Skeletal muscle satellite cell (primary cell): ENCODE results near the gene SCARB1.
A peak's percentile ranks its signal among the peaks of the same experiment; 100 is the strongest.

ENCODE experiments used
- H3K27me3 ChIP-seq: 2 replicates; pipeline ENCODE4 v1.7.0; 2013; ENCODE audit warnings: low read length; ENCODE audit not compliant: control insufficient read depth, insufficient read depth
- H3K36me3 ChIP-seq: 2 replicates; pipeline ENCODE4 v1.7.0; 2013; ENCODE audit warnings: mild to moderate bottlenecking, control low read depth, low read length; ENCODE audit not compliant: insufficient read depth
- H3K4me1 ChIP-seq: 2 replicates; pipeline ENCODE4 v1.7.0; 2013; ENCODE audit warnings: low read length; ENCODE audit not compliant: control insufficient read depth, insufficient read depth
- H3K4me2 ChIP-seq: 2 replicates; pipeline ENCODE4 v1.7.0; 2013; ENCODE audit warnings: mild to moderate bottlenecking, low read length
- H3K4me3 ChIP-seq: 2 replicates; pipeline ENCODE4 v1.7.0; 2013; ENCODE audit warnings: low read length
- H3K9ac ChIP-seq: 2 replicates; pipeline ENCODE4 v1.7.0; 2013; ENCODE audit warnings: mild to moderate bottlenecking, low read depth, low read length, moderate library complexity
- H3K9me3 ChIP-seq: replicated peaks from 2 replicates; pipeline ENCODE4 v1.7.0; 2013; ENCODE audit warnings: mild to moderate bottlenecking, control low read depth, low read length

The SCARB1 gene

GRCh38 chr12:124844411-124845397 lies 19.0 kb downstream of the SCARB1 start:
- Histone ChIP-seq H3K9me3 (no peaks in the 10 kb centered on the region), H3K4me3 (no peak overlapping the region), H3K27me3 (peaks cover 13% of the 10 kb centered on the region), H3K36me3 (no peaks in the 10 kb centered on the region), H3K9ac (no peak overlapping the region), H3K4me1 (peaks cover 7% of the 10 kb centered on the region), H3K4me2 (no peak overlapping the region)

DNA sequence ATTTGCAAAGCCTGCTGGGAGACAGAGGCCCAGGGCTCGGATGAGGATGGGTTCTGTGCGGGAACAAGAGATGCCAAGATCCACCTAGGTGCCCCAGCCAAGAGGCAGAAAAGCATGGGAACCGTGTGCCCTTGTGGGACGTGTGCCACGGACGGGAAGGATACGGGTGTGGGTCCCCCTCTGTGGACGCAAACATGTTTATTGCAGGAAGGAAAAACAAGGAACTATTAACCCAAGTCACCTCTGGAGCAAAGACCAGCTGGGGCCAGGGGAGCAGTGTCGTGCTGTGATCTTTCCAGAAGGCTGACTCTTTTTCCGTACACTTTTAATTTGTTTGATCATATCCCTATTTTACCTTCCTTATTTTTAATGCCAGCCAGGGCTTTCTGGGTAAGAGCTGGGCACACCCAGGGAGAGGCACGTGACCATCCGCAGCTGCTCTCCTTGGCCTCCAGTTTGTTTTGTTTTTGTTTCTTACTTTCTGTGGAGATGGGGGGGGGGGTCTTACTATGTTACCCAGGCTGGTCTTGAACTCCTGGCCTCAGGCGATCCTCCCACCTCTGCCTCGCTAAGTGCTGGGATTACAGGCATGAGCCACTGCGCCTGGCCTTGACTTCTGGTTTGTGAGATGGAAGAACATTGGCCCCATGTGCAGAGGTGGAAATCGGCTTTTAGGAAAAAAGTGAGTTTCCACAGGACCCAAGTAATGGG lies 20.7 kb downstream of the SCARB1 start:
- no peaks in the 10 kb centered on the region for H3K36me3 ChIP-seq
- H3K4me1 ChIP-seq, result peaks cover 15% of the 10 kb centered on the region
- peaks cover 9% of the 10 kb centered on the region for H3K27me3 ChIP-seq
- no peak overlapping the region for H3K9ac ChIP-seq
- H3K4me3 ChIP-seq, result no peak overlapping the region
- no peak overlapping the region for H3K4me2 ChIP-seq
- H3K9me3 ChIP-seq, result no peaks in the 10 kb centered on the region

DNA sequence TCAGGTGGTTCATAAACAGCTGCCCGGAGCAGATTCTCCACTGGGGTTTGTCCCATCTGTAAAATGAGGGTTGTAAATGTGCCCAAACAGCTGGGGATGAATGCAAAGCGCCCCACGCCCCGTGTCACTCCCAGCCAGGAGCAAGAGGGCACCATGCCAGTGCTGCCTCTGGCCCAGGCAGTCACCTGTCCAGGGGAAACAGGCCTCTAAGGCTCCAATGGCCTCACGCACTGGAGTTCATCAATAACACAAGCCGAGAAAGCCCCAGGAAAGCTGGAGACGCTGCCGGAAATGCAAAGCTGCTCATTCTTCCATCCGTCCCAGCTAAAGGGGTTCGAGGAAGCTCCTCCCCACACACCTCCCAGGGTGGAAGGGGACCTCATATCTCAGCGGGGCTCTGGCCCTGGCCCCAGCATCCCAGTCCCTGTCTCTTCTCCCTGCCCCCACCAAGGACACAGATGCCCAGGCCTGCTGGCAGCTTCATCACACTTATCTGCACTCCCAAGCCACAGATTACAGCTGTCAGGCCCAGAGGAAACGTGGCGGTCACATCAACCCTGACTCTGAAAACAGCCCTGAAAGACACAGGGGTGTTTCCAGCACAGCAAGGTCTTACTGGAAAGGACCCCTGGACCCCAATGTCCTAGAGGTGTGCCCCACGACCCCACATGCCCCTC lies 21.5 kb downstream of the SCARB1 start:
- no peak overlapping the region for H3K4me3 ChIP-seq
- peaks cover 13% of the 10 kb centered on the region for H3K4me1 ChIP-seq

DNA sequence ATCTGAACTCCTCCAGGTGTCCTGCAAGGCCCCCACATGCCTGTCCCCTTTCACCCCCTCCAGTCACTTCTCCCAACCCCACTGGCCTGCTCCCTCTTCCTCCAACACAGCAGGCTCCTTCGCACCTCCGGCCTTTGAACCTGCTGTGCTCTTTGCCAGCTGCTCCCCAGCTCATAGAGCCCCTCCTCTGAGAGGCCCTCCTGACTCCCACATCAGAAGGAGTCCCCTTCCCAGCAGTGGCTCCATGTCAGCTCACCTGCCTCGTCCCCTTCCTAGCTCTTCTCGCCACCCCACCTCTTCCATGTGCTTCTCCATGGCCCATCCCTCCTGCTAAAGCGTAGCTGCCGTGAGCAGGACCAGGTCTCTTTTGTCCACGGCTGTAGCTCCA lies 22.1 kb downstream of the SCARB1 start:
- peaks cover 12% of the 10 kb centered on the region for H3K4me1 ChIP-seq
- H3K36me3 ChIP-seq, result no peaks in the 10 kb centered on the region
- no peak overlapping the region for H3K4me3 ChIP-seq
- no peaks in the 10 kb centered on the region for H3K9me3 ChIP-seq
- H3K9ac ChIP-seq, result no peak overlapping the region
- no peaks in the 10 kb centered on the region for H3K27me3 ChIP-seq
- H3K4me2 ChIP-seq, result no peak overlapping the region

More for the DNA sequence above, 21.5 kb downstream of the SCARB1 start:
- H3K9ac ChIP-seq, result no peak overlapping the region
- no peaks in the 10 kb centered on the region for H3K36me3 ChIP-seq
- H3K4me2 ChIP-seq, result no peak overlapping the region
- no peaks in the 10 kb centered on the region for H3K9me3 ChIP-seq
- peaks cover 3% of the 10 kb centered on the region for H3K27me3 ChIP-seq

- H3K9me3 ChIP-seq, result no peaks in the 10 kb centered on the region
- H3K9ac ChIP-seq, result no peak overlapping the region
- H3K36me3 ChIP-seq, result no peaks in the 10 kb centered on the region
- H3K4me2 ChIP-seq, result peak overlapping the region; percentile 34
- H3K4me1 ChIP-seq, result peaks cover 17% of the 10 kb centered on the region
- no peaks in the 10 kb centered on the region for H3K27me3 ChIP-seq
- H3K4me3 ChIP-seq, result no peak overlapping the region
These were observed 25.5 kb downstream of the SCARB1 start for GRCh38 chr12:124837958-124838803.

DNA sequence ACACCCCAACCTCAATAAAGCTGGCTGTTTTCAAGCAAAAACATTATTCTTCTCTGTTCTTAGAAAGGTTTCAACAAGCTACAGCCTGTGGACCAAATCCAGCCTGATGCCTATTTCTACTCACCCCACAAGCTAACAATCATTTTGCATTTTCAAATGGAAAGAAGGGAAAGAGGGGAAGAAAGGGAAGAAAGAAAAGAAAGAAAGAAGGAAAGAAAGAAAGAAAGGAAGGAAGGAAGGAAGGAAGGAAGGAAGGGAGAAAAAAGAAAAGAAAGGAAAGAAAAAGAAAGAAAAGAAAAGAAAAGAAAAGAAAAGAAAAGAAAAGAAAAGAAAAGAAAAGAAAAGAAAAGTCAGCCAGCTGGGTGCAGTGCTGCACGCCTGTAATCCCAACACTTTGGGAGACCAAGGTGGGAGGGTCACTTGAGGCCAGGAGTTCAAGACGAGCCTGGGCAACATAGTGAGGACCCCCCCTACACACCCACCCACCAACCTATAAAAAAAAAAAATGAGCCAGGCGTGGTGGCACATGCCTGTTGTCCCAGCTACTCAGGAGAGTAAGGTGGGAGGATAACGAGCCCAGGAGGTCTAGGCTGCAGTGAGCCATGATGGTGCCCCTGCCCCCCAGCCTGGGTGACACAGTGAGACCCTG lies 26.3 kb downstream of the SCARB1 start:
- no peaks in the 10 kb centered on the region for H3K36me3 ChIP-seq
- H3K4me3 ChIP-seq, result no peak overlapping the region
- no peak overlapping the region for H3K4me2 ChIP-seq
- no peak overlapping the region for H3K9ac ChIP-seq
- no peaks in the 10 kb centered on the region for H3K9me3 ChIP-seq
- no peaks in the 10 kb centered on the region for H3K27me3 ChIP-seq
- peaks cover 17% of the 10 kb centered on the region for H3K4me1 ChIP-seq

DNA sequence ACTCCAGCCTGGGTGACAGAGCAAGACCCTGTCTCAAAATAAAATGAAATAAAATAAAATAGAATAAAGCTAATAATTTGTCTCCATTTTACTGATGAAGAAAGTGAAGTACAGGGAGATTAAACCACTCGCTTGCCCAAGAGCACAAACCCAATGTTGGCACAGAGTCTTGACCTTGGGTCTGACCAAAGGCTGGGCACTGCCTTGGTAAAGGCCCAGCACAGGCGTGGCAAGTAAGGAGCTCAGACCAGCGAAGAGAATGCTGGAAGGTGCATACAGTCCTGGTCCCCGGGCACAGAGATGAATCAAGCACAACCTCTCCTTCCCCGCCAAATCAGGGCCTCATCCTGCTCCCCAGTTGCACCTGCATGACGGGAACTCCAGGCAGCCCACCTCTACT lies 26.9 kb downstream of the SCARB1 start:
- H3K9me3 ChIP-seq, result no peaks in the 10 kb centered on the region
- H3K4me2 ChIP-seq, result no peak overlapping the region
- no peak overlapping the region for H3K4me3 ChIP-seq
- no peaks in the 10 kb centered on the region for H3K27me3 ChIP-seq
- no peaks in the 10 kb centered on the region for H3K36me3 ChIP-seq
- H3K4me1 ChIP-seq, result peaks cover 17% of the 10 kb centered on the region
- no peak overlapping the region for H3K9ac ChIP-seq

- Histone ChIP-seq H3K9me3 (no peaks in the 10 kb centered on the region), H3K4me3 (no peak overlapping the region), H3K4me2 (no peak overlapping the region), H3K36me3 (no peaks in the 10 kb centered on the region), H3K9ac (no peak overlapping the region), H3K4me1 (peaks cover 17% of the 10 kb centered on the region), H3K27me3 (no peaks in the 10 kb centered on the region)
These were observed 27.8 kb downstream of the SCARB1 start for GRCh38 chr12:124835656-124836410.

GRCh38 chr12:124834822-124835221 lies 28.8 kb downstream of the SCARB1 start:
- no peak overlapping the region for H3K4me2 ChIP-seq
- no peaks in the 10 kb centered on the region for H3K27me3 ChIP-seq
- peaks cover 17% of the 10 kb centered on the region for H3K4me1 ChIP-seq
- no peaks in the 10 kb centered on the region for H3K36me3 ChIP-seq
- H3K4me3 ChIP-seq, result no peak overlapping the region
- no peak overlapping the region for H3K9ac ChIP-seq
- peaks cover 5% of the 10 kb centered on the region for H3K9me3 ChIP-seq

DNA sequence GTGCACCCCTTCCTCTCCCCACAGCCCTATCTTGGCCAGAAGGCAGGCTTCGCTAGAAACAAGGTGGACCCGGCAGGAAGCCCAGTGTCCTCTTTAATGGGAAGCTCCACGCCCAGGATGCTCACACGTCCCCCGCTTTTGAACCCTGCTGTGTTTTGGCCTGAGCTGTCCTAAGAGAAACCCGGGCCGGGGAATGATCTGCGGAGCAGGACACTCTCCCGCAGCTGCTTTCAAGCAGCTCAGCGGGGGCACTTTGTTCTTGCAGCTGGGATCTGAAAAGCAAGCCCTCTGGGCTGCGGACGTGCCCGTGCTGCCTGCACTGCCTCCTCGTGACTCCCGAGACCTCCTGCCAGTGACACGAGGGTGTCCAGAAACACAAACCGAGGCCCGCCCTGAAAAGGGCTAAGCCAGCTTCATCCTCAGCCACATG lies 30.0 kb downstream of the SCARB1 start:
- Histone ChIP-seq H3K4me2 (no peak overlapping the region), H3K4me3 (no peak overlapping the region), H3K27me3 (no peaks in the 10 kb centered on the region), H3K4me1 (peaks cover 22% of the 10 kb centered on the region), H3K9ac (no peak overlapping the region), H3K36me3 (no peaks in the 10 kb centered on the region), H3K9me3 (peaks cover 6% of the 10 kb centered on the region)
